GM08714 (cell line): Measurements from ENCODE around the gene C2CD3.

Experiments
- H3K4me3 ChIP-seq: fragments of 200-500 bp; sonication (Bioruptor generic); 2 replicates; pipeline ENCODE4 v1.5.1; 2014; ENCODE audit warnings: mild to moderate bottlenecking, low read length, inconsistent platforms
- ZNF274 ChIP-seq: IDR thresholded peaks from 2 replicates; pipeline ENCODE4 v1.6.1; 2012; ENCODE audit warnings: mild to moderate bottlenecking, low read depth, low read length

C2CD3 gene

DNA sequence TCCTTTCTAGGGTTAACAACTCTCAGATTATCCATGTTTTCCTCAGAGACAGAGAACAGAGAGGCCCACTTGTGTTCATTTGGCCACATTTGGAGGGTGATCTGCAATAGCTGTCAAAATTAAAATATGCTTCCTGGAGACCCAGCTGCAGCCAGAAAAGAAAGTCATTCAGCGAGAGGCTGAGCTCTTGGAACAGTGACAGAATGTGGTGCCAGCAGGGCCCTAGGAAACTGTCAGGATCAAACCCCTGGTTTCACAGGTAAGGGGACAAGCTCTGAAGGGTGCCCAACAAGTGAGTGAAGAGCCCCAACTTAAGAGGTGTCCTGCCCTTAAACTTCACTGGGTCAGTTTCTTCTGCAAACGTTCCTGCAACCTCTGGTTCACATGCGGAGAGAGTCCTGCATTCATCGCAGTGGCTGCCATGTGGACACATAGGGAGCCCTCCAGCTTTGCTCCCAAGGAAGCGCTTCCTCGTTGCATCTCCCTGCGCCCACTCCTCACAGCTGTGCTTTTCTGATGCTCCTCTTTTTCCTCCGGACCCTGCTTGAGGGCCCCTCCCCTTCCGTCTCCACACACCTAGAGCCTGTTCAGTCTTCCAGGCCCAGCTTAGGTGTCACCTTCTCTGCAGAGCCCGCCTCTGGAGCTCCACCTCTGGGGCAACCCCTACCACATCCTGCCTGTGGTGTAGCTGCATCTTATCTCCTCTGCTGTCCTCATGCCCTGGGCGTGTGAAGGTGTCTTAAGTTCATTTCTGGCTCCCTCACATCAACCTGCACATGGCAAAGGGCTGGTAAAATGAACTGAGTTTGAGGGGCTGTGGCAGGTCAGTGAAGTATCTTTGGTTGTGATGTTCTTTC is 165.8 kb downstream of the C2CD3 start:
- H3K4me3 ChIP-seq = no peak overlapping the region
- TF ChIP-seq ZNF274 = no peak

- no peak for TF ChIP-seq ZNF274
- no peak overlapping the region for H3K4me3 ChIP-seq
Observed at GRCh38 chr11:74004046-74004695, 166.6 kb downstream of the C2CD3 start.

DNA sequence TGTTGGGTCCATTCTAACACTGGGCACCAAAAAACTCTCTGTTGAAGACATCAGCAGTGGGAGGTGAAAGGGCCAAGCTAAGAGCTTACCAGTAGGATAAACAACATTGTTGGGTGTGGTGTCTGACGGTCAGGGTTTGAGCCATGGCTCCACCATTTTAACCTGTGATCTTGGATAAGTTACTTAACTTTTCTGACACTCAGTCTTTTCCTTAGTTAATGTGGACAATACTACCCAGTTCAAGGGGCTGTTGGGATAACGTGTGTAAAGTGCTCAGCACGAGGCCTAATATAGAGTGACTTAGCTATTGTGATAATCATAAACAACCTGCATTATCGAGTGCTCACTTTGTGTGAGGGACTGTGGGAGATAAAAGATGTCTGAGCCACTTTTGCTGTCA is 168.0 kb downstream of the C2CD3 start:
- no peak for TF ChIP-seq ZNF274

DNA sequence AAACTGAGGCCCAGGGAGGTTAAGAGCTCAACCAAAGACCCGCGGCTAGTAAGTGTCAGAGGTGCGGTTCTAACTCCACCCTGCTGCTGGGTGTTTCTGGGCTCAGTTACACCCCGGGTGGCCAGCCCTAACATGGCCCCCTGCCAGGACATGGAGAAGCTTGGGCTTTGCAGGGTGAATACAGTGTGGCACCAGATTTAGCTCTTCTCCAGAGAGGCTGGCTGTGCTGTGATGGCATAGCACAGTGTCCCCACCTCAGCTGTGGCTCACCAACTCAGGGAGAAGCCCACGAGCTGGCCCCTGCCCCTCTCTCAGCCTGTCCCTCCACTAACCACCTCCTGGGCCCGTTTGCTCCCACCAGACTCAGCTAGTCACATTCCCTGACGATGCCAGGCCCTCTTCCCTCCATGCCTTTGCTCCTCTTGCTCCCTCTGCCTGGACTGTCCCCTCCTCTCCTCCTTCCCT is 168.9 kb downstream of the C2CD3 start:
- no peak for TF ChIP-seq ZNF274

More for the DNA sequence above, 168.0 kb downstream of the C2CD3 start:
- H3K4me3 ChIP-seq = no peak overlapping the region

DNA sequence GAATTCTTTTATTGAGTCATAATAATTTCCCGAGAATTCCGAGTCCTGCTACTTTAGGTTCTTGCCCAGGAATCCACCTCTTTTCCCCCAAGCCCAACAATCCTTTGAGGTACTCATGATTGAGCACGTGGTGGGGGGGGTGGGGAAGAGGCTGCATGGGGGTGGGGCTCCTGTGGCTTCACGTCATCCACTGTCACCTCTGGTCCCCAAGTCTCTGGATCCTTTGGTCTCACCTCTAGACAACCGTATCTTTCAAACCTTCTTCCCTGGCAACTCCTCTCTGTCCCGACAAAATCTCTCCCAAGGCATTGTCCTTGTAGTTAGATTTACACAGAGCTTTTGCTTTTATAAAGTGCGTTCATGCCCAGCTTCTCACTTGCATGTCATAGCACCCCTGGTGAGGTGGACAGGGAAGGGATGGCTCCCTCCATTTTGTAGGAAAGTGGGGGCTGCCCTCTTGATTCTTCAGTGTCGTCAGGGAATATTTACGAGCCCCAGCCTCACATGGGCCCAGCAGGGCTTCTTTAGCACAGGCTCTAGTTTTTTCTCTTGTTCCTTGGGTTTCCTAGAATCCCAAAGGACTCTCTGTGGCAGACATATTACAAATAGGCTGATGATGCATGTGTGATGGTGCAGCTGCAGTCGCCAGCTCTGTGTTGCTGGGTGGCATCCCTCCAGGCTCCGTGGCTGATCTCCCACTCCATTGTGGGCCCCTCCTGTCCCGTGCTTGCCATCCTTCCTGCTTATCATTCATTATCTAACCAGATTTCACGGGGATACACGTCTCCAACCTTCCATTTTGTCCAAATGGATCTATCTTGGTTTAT is 170.3 kb downstream of the C2CD3 start:
- H3K4me3 ChIP-seq = no peak overlapping the region
- no peak for TF ChIP-seq ZNF274

More for the DNA sequence above, 168.9 kb downstream of the C2CD3 start:
- no peak overlapping the region for H3K4me3 ChIP-seq

GRCh38 chr11:73999581-74000306 is 171.1 kb downstream of the C2CD3 start:
- no peak for TF ChIP-seq ZNF274
- no peak overlapping the region for H3K4me3 ChIP-seq

DNA sequence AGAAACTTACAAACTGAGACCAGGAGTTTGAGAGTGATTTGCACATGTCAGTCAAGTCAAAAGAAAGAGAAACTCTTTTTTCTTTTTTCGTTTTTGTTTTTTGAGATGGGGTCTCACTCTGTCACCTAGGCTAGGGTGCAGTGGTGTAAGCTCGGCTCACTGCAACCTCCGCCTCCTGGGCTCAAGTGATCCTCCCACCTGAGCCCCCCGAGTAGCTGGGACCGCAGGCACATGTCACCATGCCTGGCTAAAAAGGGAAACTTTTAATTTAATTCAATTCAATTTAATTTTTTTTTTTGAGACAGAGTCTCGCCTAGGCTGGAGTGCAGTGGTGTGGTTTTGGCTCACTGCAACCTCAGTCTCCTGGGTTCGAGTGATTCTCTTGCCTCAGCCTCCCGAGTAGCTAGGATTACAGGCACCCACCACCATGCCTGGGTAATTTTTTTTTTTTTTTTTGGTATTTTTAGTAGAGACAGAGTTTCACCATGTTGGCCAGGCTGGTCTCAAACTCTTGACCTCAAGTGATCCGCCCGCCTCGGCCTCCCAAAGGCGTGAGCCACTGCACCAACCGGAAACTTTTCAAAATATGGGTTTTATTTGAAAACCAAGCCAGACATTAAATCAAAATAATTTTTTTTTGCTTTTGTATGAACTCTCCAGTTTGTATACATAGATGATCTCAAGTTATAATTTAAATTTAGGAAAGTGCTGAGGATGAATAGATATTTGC is 171.8 kb downstream of the C2CD3 start:
- H3K4me3 ChIP-seq = no peak overlapping the region
- no peak for TF ChIP-seq ZNF274

- no peak for TF ChIP-seq ZNF274
- no peak overlapping the region for H3K4me3 ChIP-seq
Observed at GRCh38 chr11:73997120-73997770, 173.6 kb downstream of the C2CD3 start.

DNA sequence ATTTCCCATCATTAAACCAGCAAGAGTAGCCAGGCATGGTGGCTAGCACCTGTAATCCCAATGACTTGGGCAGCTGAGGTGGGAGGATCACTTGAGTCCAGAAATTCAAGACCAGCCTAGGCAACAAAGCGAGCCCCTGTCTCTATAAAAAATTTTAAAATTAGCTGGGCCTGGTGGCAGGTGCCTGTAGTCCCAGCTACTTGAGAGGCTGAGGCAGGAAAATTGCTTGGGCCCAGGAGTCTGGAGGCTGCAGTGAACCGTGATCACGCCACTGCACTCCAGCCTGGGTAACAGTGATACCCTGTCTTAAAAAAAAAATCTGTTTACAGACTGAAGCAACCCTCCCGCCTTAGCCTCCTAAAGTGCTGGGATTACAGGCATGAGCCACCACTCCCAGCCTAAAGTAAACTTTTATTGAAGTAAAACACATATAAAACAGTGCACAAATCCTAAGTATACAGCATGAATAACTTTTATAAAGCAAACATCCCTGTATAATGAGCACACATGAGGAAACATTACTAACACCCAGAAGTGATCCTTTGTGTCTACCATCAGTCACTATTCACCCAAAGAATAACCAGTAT is 174.5 kb downstream of the C2CD3 start:
- no peak for TF ChIP-seq ZNF274
- H3K4me3 ChIP-seq = no peak overlapping the region

DNA sequence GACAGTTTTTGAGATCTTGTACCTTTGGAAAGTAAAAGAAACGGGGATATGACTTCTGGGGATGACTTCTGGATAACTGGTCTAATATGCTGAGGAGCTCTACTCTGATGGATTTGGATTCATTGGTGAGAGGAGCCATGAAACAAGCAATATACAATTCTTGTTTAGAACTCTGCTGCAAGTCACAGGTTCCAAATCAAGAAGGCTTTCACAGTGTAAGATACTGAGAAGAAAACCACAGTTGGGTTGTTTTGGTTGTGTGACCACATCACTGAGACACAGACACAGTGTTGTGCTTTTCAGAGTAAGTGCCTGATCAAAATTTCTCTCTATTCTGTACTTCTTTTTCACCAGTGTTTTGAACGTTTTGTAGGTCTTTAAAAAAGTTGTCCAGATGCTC is 175.1 kb downstream of the C2CD3 start:
- no peak for TF ChIP-seq ZNF274

DNA sequence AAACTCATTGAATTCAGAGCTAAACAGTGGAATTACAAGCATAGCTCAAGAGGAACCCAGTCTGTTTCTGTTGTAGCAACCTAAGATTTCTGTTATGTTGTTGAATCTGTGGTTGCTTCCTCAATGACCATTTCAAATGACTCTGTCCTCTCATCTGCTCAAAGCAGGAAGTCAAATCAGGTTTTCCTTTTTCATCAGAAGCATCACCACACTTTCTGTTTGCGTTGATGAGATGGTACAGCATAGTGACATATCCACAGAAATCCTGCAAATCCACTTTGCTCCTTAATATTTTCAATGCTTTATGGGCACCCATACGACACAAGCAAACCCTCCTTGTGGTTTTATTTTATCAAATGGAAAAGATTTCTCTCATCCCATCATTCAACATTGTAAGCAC is 175.6 kb downstream of the C2CD3 start:
- no peak for TF ChIP-seq ZNF274
- no peak overlapping the region for H3K4me3 ChIP-seq

More for the DNA sequence above, 175.1 kb downstream of the C2CD3 start:
- no peak overlapping the region for H3K4me3 ChIP-seq

DNA sequence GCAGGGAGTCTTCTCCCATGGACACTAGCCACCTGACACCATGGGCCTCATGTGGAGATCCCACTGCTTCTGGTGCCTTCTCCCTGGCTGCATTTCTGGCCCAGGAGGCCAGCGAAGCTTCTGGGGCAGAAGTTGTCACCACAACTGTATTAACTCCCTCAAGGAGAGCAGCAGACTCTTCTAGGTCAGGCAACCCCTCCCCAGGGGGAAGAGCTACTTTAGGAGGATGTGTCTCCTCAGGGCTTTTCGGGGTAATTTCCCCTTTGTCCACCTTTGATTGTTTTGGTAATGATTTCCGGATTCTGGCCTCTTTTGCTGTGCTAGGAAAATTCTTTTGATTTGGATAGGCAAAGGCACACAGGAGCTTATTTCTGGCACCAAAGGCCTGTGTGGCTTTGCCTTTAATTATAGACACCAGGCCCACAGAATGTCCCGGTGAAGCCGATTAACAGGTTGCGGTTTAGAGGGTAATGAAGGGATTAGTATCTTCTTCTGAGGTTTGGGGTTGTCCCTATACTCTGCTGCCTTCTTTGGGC is 179.3 kb downstream of the C2CD3 start:
- H3K4me3 ChIP-seq = no peak overlapping the region
- TF ChIP-seq ZNF274 = no peak
